ENCODE measurements around the gene TYMS. TPM values are rescaled to one million over a fixed set of nuclear protein-coding genes. Genes with fewer than 3 reads are reported as not detected.

Gene TYMS
- polyA plus RNA-seq, 1 donor from 2014 or later = 3.3 TPM

- Histone ChIP-seq H3K79me2 (replicated peaks; ENCODE audit: insufficient read depth, low read length) (no peaks in the 10 kb centered on the region), H3K27me3 (ENCODE audit: insufficient read depth, low read depth, low read length) (no peaks in the 10 kb centered on the region), H4K20me1 (ENCODE audit: insufficient read depth) (no peaks in the 10 kb centered on the region), H2AFZ (ENCODE audit: low read depth, low read length) (no peak overlapping the region), H3K4me3 (ENCODE audit: low read length) (no peak overlapping the region), H3K9me3 (ENCODE audit: low read length) (no peaks in the 10 kb centered on the region), H3K9me2 (ENCODE audit: insufficient read depth, low read length) (no peaks in the 10 kb centered on the region), H3K4me2 (ENCODE audit: low read length) (no peak overlapping the region), H3K27ac (ENCODE audit: low read length) (no peak overlapping the region), H3F3A (ENCODE audit: insufficient read depth, low read length, poor library complexity, severe bottlenecking) (no peaks in the 10 kb centered on the region), H3K36me3 (ENCODE audit: insufficient read depth, low read length) (no peaks in the 10 kb centered on the region), H3K9ac (ENCODE audit: low read length) (no peak overlapping the region)
- TF ChIP-seq TAF1 (IDR thresholded peaks at IDR 0.05; ENCODE audit: low read depth) = no peak
- no peak for TF ChIP-seq REST (IDR thresholded peaks at IDR 0.05; ENCODE audit: borderline replicate concordance)
- TF ChIP-seq EZH2 (IDR thresholded peaks at IDR 0.05; ENCODE audit: borderline replicate concordance, insufficient read depth, low read length, poor library complexity, severe bottlenecking) = no peak
- no peak for TF ChIP-seq POLR2AphosphoS5 (IDR thresholded peaks at IDR 0.05)
- TF ChIP-seq MXI1 (conservative IDR thresholded peaks at IDR 0.05; ENCODE audit: poor library complexity, severe bottlenecking) = no peak
- TF ChIP-seq RAD21 (conservative IDR thresholded peaks at IDR 0.05) = no peak
Observed at GRCh38 chr18:629269-630150, 27.9 kb upstream of the TYMS start.

- Histone ChIP-seq H3K9ac (ENCODE audit: low read length) (no peak overlapping the region), H4K20me1 (ENCODE audit: insufficient read depth) (no peaks in the 10 kb centered on the region), H3K79me2 (replicated peaks; ENCODE audit: insufficient read depth, low read length) (no peaks in the 10 kb centered on the region), H3K27ac (ENCODE audit: low read length) (no peak overlapping the region), H3K9me3 (ENCODE audit: low read length) (no peaks in the 10 kb centered on the region), H3K9me2 (ENCODE audit: insufficient read depth, low read length) (no peaks in the 10 kb centered on the region), H2AFZ (ENCODE audit: low read depth, low read length) (no peak overlapping the region), H3K36me3 (ENCODE audit: insufficient read depth, low read length) (no peaks in the 10 kb centered on the region), H3K4me3 (ENCODE audit: low read length) (no peak overlapping the region), H3K27me3 (ENCODE audit: insufficient read depth, low read depth, low read length) (no peaks in the 10 kb centered on the region), H3K4me2 (ENCODE audit: low read length) (no peak overlapping the region), H3F3A (ENCODE audit: insufficient read depth, low read length, poor library complexity, severe bottlenecking) (no peaks in the 10 kb centered on the region)
- TF ChIP-seq POLR2AphosphoS5 (IDR thresholded peaks at IDR 0.05) (no peak), REST (IDR thresholded peaks at IDR 0.05; ENCODE audit: borderline replicate concordance) (no peak), MXI1 (conservative IDR thresholded peaks at IDR 0.05; ENCODE audit: poor library complexity, severe bottlenecking) (no peak), SMC3 (conservative IDR thresholded peaks at IDR 0.05; ENCODE audit: poor library complexity) (no peak), EP300 (conservative IDR thresholded peaks at IDR 0.05; ENCODE audit: poor library complexity, severe bottlenecking) (no peak), CTCF (IDR thresholded peaks at IDR 0.05; ENCODE audit: poor library complexity, severe bottlenecking) (no peak), TAF1 (IDR thresholded peaks at IDR 0.05; ENCODE audit: low read depth) (no peak), EZH2 (IDR thresholded peaks at IDR 0.05; ENCODE audit: borderline replicate concordance, insufficient read depth, low read length, poor library complexity, severe bottlenecking) (no peak), RAD21 (conservative IDR thresholded peaks at IDR 0.05) (no peak)
Observed at GRCh38 chr18:631560-631959, 25.9 kb upstream of the TYMS start.
